H9 (cell line): ENCODE data around the gene RAB3B. TPM values are rescaled to one million over a fixed set of nuclear protein-coding genes. Genes with fewer than 3 reads are reported as not detected.

ENCODE experiments used
- DNase-seq: peaks from one replicate; pipeline ENCODE4 v3.0.0-alpha.2; 2017
- H2AFZ ChIP-seq: one replicate; pipeline ENCODE4 v1.6.1; 2013; ENCODE audit warnings: mild to moderate bottlenecking, low read length, control low read depth, moderate library complexity
- H2AK5ac ChIP-seq: 2 replicates; pipeline ENCODE4 v1.6.1; 2013; ENCODE audit warnings: low read length, control low read depth, mixed read lengths; ENCODE audit not compliant: insufficient read length
- H2BK120ac ChIP-seq: one replicate; pipeline ENCODE4 v1.6.1; 2013; ENCODE audit warnings: low read depth, mild to moderate bottlenecking, low read length, control low read depth, inconsistent platforms; ENCODE audit not compliant: poor library complexity, severe bottlenecking
- H2BK12ac ChIP-seq: 2 replicates; pipeline ENCODE4 v1.6.1; 2013; ENCODE audit warnings: low read length, control low read depth, mixed read lengths, low read depth; ENCODE audit not compliant: insufficient read length
- H2BK15ac ChIP-seq: 2 replicates; pipeline ENCODE4 v1.6.1; 2013; ENCODE audit warnings: low read depth, low read length, control low read depth
- H2BK20ac ChIP-seq: one replicate; pipeline ENCODE4 v1.6.1; 2013; ENCODE audit warnings: low read depth, mild to moderate bottlenecking, low read length, control low read depth, inconsistent platforms; ENCODE audit not compliant: poor library complexity, severe bottlenecking
- H2BK5ac ChIP-seq: 2 replicates; pipeline ENCODE4 v1.6.1; 2013; ENCODE audit warnings: low read length, control low read depth, mixed read lengths; ENCODE audit not compliant: insufficient read length
- H3K14ac ChIP-seq: 2 replicates; pipeline ENCODE4 v1.6.1; 2013; ENCODE audit warnings: low read length, control low read depth; ENCODE audit not compliant: insufficient read depth
- H3K18ac ChIP-seq: 2 replicates; pipeline ENCODE4 v1.6.1; 2013; ENCODE audit warnings: low read depth, mild to moderate bottlenecking, mixed read lengths, low read length, control low read depth; ENCODE audit not compliant: insufficient read length
- H3K23ac ChIP-seq: 2 replicates; pipeline ENCODE4 v1.6.1; 2013; ENCODE audit warnings: low read length, control low read depth, mixed read lengths, low read depth; ENCODE audit not compliant: insufficient read length
- H3K23me2 ChIP-seq: 2 replicates; pipeline ENCODE4 v1.6.1; 2013; ENCODE audit warnings: low read depth, mild to moderate bottlenecking, mixed read lengths, low read length, control low read depth; ENCODE audit not compliant: insufficient read length, poor library complexity, severe bottlenecking
- H3K27ac ChIP-seq: 2 replicates; pipeline ENCODE4 v1.5.1; 2013; ENCODE audit warnings: low read length, control low read depth, mixed read lengths, low read depth; ENCODE audit not compliant: insufficient read length
- H3K27me3 ChIP-seq: 2 replicates; pipeline ENCODE4 v1.6.1; 2013; ENCODE audit warnings: low read length, control low read depth, inconsistent platforms; ENCODE audit not compliant: insufficient read depth
- H3K4ac ChIP-seq: 2 replicates; pipeline ENCODE4 v1.6.1; 2013; ENCODE audit warnings: low read depth, mild to moderate bottlenecking, control low read depth, inconsistent platforms, low read length, moderate library complexity
- H3K4me1 ChIP-seq: 2 replicates; pipeline ENCODE4 v1.6.1; 2013; ENCODE audit warnings: low read length, control low read depth, inconsistent platforms; ENCODE audit not compliant: insufficient read depth
- H3K4me2 ChIP-seq: 2 replicates; pipeline ENCODE4 v1.6.1; 2013; ENCODE audit warnings: low read length, control low read depth, mixed read lengths; ENCODE audit not compliant: insufficient read length, insufficient read depth
- H3K56ac ChIP-seq: 2 replicates; pipeline ENCODE4 v1.6.1; 2013; ENCODE audit warnings: low read depth, mild to moderate bottlenecking, mixed read lengths, low read length, control low read depth; ENCODE audit not compliant: insufficient read length
- H3K79me1 ChIP-seq: 2 replicates; pipeline ENCODE4 v1.6.1; 2013; ENCODE audit warnings: low read depth, mild to moderate bottlenecking, moderate library complexity, low read length, control low read depth, inconsistent platforms; ENCODE audit not compliant: insufficient read depth, poor library complexity, severe bottlenecking
- H3K79me2 ChIP-seq: 2 replicates; pipeline ENCODE4 v1.6.1; 2013; ENCODE audit warnings: low read length, control low read depth, inconsistent platforms; ENCODE audit not compliant: insufficient read depth
- H3K9ac ChIP-seq: 2 replicates; pipeline ENCODE4 v1.6.1; 2013; ENCODE audit warnings: low read length, control low read depth, mixed read lengths; ENCODE audit not compliant: insufficient read length; ENCODE audit errors: extremely low read depth
- H3K9me3 ChIP-seq: one replicate; pipeline ENCODE4 v1.6.1; 2013; ENCODE audit warnings: low read depth, low read length, inconsistent platforms; ENCODE audit not compliant: control insufficient read depth
- H3T11ph ChIP-seq: one replicate; pipeline ENCODE4 v1.6.1; 2013; ENCODE audit warnings: mild to moderate bottlenecking, low read length, control low read depth, inconsistent platforms
- H4K20me1 ChIP-seq: one replicate; pipeline ENCODE4 v1.6.1; 2013; ENCODE audit not compliant: control insufficient read depth, insufficient read length, insufficient read depth
- H4K5ac ChIP-seq: 2 replicates; pipeline ENCODE4 v1.6.1; 2013; ENCODE audit warnings: low read depth, mild to moderate bottlenecking, mixed read lengths, low read length, control low read depth; ENCODE audit not compliant: insufficient read length
- H4K8ac ChIP-seq: replicated peaks from 2 replicates; pipeline ENCODE4 v1.6.1; 2013; ENCODE audit warnings: low read length, control low read depth, mixed read lengths, low read depth; ENCODE audit not compliant: insufficient read length
- H4K91ac ChIP-seq: 2 replicates; pipeline ENCODE4 v1.6.1; 2013; ENCODE audit warnings: low read depth, mild to moderate bottlenecking, moderate library complexity, mixed read lengths, low read length, control low read depth; ENCODE audit not compliant: insufficient read length
- H3K27ac Mint-ChIP-seq, 3 experiments: 2 replicates in 2 of 3; 3 replicates in 1 of 3; pipeline ENCODE4 v1.8.0; 2020 to 2021; ENCODE audit warnings: mixed read lengths in 3 of 3, mild to moderate bottlenecking in 1 of 3, moderate library complexity in 1 of 3
- H3K27me3 Mint-ChIP-seq: 2 replicates; pipeline ENCODE4 v1.8.0; 2021; ENCODE audit warnings: low read depth, mild to moderate bottlenecking, moderate library complexity, mixed read lengths
- H3K36me3 Mint-ChIP-seq, 3 experiments: 2 replicates in 2 of 3; 3 replicates in 1 of 3; pipeline ENCODE4 v1.8.0; 2020 to 2021; ENCODE audit warnings: low read depth in 3 of 3, mixed read lengths in 3 of 3; ENCODE audit not compliant: insufficient read depth in 1 of 3
- H3K4me1 Mint-ChIP-seq, 2 experiments: 2 replicates each; pipeline ENCODE4 v1.8.0; 2020; ENCODE audit warnings: mixed read lengths in 2 of 2
- H3K4me3 Mint-ChIP-seq, 2 experiments: 2 replicates in 1 of 2; 3 replicates in 1 of 2; pipeline ENCODE4 v1.8.0; 2020 to 2021; ENCODE audit warnings: mild to moderate bottlenecking in 2 of 2, mixed read lengths in 2 of 2, moderate library complexity in 1 of 2
- H3K9me3 Mint-ChIP-seq, 2 experiments: 2 replicates in 1 of 2; 3 replicates in 1 of 2; pipeline ENCODE4 v1.8.0; 2020; ENCODE audit warnings: mild to moderate bottlenecking in 2 of 2, mixed read lengths in 2 of 2, moderate library complexity in 1 of 2
- WGBS: extraction: QIAGEN DNeasy Blood & Tissue Kit; methylation state at CpG from one replicate; pipeline ENCODE4 v1.1.7; 2013; ENCODE audit warnings: missing lambda C conversion rate, low lambda C conversion rate, mixed read lengths; ENCODE audit not compliant: insufficient read length; ENCODE audit errors: extremely low coverage; 5-methylcytosine and 5-hydroxymethylcytosine counted together
- total RNA-seq: library from RNA; stranded (reverse); gene quantifications from 2 replicates; pipeline ENCODE4 v1.2.1, GENCODE V29; 2021
- TF ChIP-seq, protein P1 (sequence below): fragments of 200-600 bp; sonication (generic); conservative IDR thresholded peaks from 3 replicates; pipeline ENCODE4 v1.8.0; 2021; ENCODE audit warnings: antibody characterized with exemption, mild to moderate bottlenecking

The RAB3B gene
- total RNA-seq, 1 experiment from 2014 or later = 30.6 TPM

DNA sequence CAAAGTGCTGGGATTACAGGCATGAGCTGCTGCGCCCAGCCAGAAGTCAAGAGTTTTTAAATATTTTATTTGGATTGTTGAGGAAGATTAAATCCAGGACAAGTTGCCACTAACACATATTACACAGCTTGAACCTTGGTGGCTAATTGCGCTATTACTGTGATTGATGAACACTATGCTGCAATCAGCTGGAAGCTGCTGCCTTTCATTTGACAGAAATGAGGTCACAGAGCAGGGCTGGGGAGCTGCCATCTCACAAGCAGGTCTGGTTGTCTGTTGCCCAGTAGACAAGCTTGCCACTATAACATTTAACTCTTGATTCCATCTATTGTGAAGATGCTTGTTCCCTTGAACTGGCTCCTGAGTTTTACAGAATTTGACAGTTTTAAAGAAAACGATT lies 74.5 kb downstream of the RAB3B start:
- Histone ChIP-seq H3K23me2 (no peaks in the 10 kb centered on the region), H3T11ph (no peak overlapping the region), H3K27me3 (no peaks in the 10 kb centered on the region), H3K4me1 (peaks cover 1% of the 10 kb centered on the region; the same call in 1 of the 2 replicates), H3K56ac (no peak overlapping the region), H3K79me1 (no peaks in the 10 kb centered on the region), H3K79me2 (no peaks in the 10 kb centered on the region), H3K9me3 (no peaks in the 10 kb centered on the region), H3K4me2 (no peak overlapping the region), H3K27ac (no peak overlapping the region), H2BK20ac (no peak overlapping the region), H3K14ac (no peak overlapping the region), H4K5ac (no peak overlapping the region), H3K18ac (no peak overlapping the region), H4K20me1 (no peaks in the 10 kb centered on the region), H2BK120ac (no peak overlapping the region), H4K91ac (no peak overlapping the region), H2BK12ac (no peak overlapping the region), H4K8ac (no peak overlapping the region), H2AK5ac (no peak overlapping the region), H2AFZ (no peak overlapping the region), H3K4ac (no peak overlapping the region), H3K23ac (no peak overlapping the region), H2BK5ac (no peak overlapping the region), H3K9ac (no peak overlapping the region), H2BK15ac (no peak overlapping the region)
- DNase-seq = no peak
- H3K9me3 Mint-ChIP-seq = no peaks in the 10 kb centered on the region
- H3K4me1 Mint-ChIP-seq = peaks cover 11 to 14% of the 10 kb centered on the region in 2 experiments
- no CpG with 5 or more reads among the region's 3 CpGs for WGBS
- H3K4me3 Mint-ChIP-seq = no peak overlapping the region
- H3K27ac Mint-ChIP-seq = no peak overlapping the region
- H3K36me3 Mint-ChIP-seq = peaks cover 4 to 51% (median 39%) of the 10 kb centered on the region in 3 experiments; a peak in 6 of 7 replicates
- no peaks in the 10 kb centered on the region for H3K27me3 Mint-ChIP-seq
- TF ChIP-seq, protein P1, sequence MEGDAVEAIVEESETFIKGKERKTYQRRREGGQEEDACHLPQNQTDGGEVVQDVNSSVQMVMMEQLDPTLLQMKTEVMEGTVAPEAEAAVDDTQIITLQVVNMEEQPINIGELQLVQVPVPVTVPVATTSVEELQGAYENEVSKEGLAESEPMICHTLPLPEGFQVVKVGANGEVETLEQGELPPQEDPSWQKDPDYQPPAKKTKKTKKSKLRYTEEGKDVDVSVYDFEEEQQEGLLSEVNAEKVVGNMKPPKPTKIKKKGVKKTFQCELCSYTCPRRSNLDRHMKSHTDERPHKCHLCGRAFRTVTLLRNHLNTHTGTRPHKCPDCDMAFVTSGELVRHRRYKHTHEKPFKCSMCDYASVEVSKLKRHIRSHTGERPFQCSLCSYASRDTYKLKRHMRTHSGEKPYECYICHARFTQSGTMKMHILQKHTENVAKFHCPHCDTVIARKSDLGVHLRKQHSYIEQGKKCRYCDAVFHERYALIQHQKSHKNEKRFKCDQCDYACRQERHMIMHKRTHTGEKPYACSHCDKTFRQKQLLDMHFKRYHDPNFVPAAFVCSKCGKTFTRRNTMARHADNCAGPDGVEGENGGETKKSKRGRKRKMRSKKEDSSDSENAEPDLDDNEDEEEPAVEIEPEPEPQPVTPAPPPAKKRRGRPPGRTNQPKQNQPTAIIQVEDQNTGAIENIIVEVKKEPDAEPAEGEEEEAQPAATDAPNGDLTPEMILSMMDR = no peak
